Middle frontal gyrus (tissue), 1 donor: ENCODE data around the gene HAVCR1.

ENCODE experiments used
- DNase-seq: peaks from one replicate; pipeline ENCODE4 v3.0.0-alpha.2; 2015; ENCODE audit warnings: low spot score; ENCODE audit errors: extremely low spot score

The HAVCR1 gene

DNA sequence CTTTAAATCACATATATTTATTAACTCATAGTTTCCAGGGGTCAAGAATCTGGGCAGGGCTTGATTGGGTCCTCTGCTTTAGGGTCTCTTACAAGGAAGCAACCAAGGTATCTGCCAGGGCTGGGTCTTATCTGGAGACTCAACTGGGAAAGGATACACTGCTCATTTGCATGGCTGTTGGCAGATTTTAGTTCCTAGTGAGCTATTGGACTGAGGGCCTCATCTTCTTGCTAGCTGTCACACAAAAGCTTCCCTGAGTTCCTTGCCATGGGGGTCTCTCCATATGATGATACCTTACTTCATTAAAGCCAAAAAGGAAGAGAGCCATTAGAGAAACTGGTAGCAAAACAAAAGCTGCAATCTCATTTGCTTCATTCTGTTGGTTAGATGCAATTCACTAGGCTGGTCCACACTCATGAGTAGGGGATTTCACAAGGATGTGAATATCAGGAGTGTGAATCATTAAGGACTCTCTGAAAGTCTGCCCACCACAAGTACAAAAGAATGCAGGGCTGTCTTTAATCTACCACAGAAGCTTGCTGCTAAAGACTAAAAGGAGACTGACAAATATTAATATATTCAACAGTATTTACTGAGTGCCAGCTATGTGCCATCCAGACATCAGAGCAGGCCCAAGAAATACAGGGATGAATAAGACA lies 53.9 kb downstream of the HAVCR1 start:
- no peak for DNase-seq

DNA sequence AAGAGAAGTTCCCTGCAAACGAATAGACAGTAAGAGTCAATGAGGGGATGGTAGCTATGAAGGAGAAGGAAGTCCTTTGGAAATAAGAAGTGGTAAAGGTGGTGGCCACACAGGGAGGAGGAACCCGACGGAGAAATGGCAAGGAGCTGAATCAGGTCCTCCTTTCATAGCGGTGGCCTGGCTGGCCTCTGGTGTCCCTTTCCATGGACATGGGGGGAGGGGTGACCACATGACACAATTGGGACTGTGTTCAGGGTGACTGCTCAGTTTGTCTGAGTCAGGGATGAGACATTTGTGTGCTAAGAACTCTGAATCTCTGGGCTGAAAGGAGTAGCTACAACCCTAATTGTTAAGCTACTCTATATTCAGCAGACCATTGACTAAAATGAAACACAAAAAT lies 67.2 kb downstream of the HAVCR1 start:
- no peak for DNase-seq

DNA sequence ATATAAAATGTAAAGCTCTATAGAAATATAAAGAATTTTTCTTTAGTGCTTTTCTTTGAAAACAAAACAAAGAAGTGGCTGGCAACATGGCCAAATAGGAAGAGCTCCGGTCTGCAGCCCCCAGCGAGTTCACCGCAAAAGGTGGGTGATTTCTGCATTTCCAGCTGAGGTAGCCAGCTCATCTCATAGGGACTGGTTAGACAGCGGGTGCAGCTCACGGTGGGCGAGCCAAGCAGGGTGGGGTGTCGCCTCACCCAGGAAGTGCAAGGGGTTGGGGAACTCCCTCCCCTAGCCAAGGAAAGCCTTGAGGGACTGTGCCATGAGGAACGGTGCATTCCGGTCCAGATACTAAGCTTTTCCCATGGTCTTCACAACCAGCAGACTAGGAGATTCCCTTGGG lies 74.9 kb downstream of the HAVCR1 start:
- no peak for DNase-seq

- DNase-seq, result no peak
These were observed 77.4 kb downstream of the HAVCR1 start for GRCh38 chr5:156981481-156981880.
